ENCODE measurements around the gene TCTN3.
"Not testable (repeated sequence)": the region's sequence is repeated elsewhere in the genome, so short reads cannot be mapped to it uniquely, and the experiment has no call there.

TCTN3 gene

GRCh38 chr10:95628786-95629185, 64.9 kb downstream of the TCTN3 start:
- no peak for DNase-seq (ENCODE audit: low read depth, low spot score)

GRCh38 chr10:95626500-95626899, 67.2 kb downstream of the TCTN3 start:
- no peak for DNase-seq (ENCODE audit: low read depth, low spot score)

GRCh38 chr10:95620415-95620814, 73.3 kb downstream of the TCTN3 start:
- DNase-seq (ENCODE audit: low read depth, low spot score), result not testable (repeated sequence)

- DNase-seq (ENCODE audit: low read depth, low spot score), result no peak
Measured at GRCh38 chr10:95618101-95618500, 75.6 kb downstream of the TCTN3 start.

- DNase-seq (ENCODE audit: low read depth, low spot score), result no peak
Measured at GRCh38 chr10:95616446-95616845, 77.3 kb downstream of the TCTN3 start.

Data from activated CD4-positive, CD25-positive, alpha-beta regulatory T cell treated with anti-CD3 and anti-CD28 coated beads, Interleukin-2, amount 50 U/mL, for 16 hours (primary cell).